GM21526 (cell line): ENCODE results near the gene CATSPER3.
A peak's percentile ranks its signal among the peaks of the same experiment; 100 is the strongest.

ENCODE experiments used
- ATAC-seq: cut with Tn5 transposase; IDR thresholded peaks from one replicate; pipeline ENCODE4 v1.9.1; 2021; ENCODE audit warnings: moderate library complexity; ENCODE audit not compliant: unreplicated experiment, low FRiP score

The CATSPER3 gene

DNA sequence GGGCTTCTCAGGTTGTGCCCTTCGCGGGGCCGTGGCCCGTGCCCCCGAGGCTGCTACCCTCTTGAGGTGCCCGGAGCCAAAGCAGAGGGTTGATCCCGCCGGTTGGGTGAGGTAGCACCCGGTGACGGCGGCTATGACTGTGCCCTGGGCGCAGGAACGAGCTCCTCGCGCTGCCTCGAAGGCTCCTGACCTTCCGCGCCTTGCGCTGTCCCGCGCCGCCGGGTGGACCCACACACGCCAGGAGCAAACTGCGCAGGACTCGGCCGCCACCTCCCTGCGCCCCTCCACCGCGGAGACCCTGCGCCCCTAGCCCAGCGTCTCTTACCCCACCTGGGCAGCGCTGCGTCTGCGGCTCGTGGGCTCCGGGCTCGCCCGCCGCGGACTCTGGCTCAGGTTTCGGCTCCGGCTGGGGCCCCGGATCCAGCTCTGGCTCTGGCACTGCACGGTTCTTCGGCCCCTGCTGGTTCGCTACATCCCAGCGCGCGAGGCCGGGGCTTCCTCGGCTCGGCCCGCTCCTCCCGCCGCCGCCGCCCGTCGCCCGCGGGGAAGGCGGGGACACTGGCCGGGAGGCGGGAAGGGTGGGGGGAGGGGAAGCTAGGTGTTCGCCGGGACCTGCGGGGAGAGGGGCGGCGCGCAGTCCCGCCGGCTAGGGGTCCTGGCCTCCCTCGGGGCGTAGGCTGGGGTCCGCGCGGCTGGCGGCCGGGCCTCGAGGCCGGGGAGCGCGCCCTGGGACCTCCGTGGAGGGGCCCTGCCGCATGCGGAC, 71.7 kb downstream of the CATSPER3 start:
- no peak for ATAC-seq

DNA sequence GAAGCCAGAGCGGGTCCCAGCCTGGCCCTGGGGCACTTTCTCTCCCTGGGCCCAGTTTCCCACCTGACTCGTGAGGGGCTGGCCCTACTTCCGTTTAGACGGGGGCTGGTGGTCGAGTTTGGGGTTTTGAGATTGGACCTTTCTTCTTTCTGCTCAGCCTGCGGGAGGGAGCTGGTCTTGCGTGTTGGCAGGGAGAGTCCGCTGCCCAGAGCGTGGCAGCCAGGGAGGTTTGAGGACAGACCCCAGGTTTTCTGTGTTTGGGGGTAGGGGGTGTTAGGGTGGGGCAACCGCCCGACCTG, 72.3 kb downstream of the CATSPER3 start:
- no peak for ATAC-seq

DNA sequence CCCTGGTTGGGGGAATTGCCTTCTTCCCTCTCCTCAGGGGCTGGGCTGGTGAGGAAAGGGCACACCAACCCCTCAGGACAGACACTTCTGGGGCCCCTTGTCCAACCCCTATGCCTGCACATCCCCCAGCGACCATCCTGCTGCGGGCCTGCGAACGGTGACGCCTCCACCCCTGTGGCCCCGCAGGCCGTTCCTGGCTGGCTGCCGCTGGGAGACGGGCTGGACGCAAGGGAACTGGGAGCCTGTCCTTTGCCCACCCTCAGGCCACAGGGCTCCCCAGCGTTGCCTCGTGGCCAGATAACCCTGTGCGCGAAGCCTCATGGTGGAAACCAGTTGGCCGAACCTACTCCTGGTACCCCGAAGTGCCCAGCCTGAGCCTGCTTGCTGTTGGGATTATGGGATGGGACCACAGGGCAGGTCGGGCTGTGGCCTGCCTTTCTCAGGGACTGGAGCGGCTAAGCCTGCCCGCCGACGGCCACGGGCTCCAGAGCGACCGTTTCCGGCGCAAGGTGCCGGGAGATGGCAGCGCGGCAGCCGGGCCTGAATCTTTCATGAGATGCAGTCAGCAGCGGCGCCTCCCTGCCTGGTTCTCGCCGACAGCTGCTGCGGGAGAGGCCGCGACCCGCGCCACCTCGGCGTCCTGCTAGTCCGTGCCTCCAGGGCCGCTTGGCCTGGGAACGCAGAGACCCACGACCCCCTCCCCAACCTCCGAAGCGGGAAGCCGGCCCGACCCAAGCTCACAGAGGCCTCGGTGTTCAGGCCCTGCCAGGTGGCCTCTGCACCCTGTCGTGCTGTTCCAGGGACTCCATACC, 72.8 kb downstream of the CATSPER3 start:
- ATAC-seq = no peak

DNA sequence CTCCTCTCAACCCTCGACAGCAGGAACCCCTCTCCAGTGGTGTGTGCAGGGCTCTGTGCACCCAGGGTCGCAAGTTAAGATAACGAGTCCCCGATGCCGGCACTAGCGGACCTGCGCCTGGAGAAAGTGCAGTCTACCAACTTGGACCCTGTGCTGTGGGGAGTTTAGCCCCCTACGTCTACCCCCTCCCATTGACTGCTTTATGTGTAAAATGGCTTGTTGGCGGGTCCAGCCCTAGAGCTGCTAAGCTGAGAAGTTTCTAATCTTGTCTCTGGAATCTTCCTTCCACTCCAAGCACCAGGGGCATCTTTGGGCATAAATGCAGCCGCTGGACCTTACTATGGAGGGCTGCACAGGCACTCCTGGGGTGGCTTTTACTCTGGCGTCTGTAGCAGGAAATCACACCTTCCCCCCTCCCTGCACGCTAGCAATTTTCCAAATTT, 73.5 kb downstream of the CATSPER3 start:
- ATAC-seq = no peak

DNA sequence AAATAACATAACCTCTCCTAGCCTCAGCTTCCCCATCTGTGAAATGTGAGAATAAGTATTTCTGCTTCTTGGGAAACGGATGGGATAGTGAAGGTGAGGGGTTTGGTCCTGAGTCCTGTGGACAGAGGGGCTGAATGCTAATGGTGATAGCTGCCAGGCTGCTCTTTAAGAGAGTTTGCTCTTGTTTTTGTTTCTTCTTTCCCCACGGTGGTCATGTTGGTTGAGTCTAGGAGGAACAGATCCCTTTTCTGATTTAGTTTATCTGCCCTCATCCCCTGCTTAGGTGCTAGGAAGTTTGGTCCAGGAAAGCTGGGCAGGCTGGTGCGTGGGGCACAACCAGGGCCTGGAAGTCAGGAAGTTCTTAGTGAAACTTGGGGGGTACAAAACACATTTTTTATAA, 74.0 kb downstream of the CATSPER3 start:
- no peak for ATAC-seq

DNA sequence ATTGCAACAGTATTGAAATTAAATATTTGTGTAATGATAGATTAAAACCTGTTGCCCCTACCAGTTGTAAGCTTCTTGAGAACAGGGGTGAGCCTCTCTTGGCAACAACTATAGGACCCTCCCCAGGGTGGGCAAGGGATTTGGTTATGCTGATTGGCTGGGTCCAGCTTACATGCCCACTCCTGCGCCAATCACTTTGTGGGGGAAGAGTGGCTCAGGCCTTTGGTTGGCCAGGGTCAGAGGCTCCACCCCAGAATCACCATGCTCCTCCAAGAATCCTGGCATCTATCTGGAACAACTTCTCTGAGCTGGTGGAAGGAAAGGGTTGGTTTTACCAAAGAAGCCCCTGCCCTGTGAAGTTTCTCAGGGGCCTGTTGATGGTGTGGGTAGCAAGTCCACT, 74.9 kb downstream of the CATSPER3 start:
- ATAC-seq = no peak

DNA sequence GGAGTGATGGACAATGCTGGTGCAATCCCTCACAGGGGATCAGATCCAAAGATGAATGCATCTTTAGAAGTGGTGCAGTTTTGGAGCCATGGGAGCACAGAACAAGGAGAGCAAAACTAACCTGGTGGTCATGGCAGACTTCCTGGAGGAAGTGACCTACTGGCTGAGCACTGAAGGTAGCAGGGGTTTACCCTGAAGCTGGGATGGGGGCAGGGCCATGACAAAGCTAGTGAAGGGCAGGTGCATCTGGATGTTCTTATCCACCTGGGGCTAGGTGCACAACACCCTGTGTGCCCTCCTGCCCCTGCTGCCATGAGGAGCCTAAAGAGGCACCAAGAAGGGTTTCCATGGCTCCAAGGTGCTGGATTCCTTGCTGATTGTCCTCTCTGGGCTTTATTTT, 77.8 kb downstream of the CATSPER3 start:
- ATAC-seq = no peak

DNA sequence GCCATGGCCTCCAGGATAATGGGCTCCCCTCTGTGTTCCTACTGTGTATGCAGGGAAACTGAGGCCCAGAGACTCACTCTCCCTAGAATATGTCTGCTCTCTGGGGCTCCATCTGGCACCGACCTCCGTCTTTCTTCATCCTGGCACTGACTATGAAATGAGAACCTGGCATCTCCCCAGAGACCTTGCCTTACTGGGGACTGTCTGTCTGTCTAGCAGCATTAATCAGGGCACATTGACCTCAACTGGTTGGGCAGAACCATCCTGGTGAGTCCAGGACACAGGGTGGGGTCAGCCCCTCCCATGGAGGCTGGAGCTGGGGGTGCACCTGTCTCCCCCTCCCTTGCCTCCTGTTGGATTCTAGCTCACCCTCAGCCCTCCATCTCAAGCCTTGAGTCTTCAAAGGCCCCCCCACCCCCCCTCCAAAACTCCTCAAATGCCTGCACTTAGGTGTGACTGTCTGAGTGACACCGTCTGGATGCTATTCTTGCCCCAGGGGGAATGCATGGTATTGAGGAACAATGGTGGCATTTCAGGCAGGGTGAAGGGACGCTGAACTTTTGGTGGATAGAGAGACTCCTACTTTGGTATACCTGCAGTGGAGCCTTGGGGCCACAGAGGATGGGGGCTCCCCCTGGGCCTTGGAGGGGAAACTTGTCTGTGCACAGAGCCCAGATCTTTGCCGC, 79.1 kb downstream of the CATSPER3 start:
- no peak for ATAC-seq

DNA sequence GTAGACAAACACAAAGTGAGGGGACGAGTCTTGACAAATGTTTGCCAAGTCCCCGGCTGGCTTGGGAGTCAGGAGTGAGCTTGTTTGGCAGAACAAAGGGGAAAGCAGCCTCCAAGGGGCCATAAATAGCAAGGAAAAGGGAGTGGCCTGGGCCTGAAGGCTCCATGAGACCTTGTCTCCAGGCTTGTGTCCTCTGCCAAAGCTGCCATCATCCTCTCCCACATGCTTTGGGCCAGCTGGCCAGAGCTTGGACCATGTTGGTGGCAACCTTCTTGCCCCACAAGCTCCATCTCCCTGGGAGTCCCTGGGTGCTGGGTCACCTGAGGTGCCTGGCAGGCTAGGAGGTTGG, 79.6 kb downstream of the CATSPER3 start:
- ATAC-seq = no peak

DNA sequence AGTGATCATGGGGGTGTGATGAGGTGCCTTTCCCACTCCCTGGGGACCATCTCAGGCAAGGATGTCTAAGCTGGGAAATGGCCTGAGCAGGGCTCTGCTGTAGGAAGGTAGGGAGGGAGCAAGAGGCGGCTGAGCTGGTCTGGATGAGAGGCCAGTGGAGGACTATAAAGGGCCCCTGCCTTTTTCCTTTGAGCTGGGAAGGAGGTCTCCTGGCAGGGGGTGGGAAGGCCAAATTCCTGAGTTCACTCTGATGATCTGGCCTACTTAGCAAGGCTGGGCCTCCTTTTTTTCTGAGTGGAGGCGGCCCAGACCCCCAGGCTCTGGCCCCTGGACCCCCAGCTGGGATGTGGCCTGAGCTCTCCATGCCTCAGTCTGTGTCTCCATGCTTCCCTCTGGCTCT, 80.6 kb downstream of the CATSPER3 start:
- ATAC-seq = no peak

DNA sequence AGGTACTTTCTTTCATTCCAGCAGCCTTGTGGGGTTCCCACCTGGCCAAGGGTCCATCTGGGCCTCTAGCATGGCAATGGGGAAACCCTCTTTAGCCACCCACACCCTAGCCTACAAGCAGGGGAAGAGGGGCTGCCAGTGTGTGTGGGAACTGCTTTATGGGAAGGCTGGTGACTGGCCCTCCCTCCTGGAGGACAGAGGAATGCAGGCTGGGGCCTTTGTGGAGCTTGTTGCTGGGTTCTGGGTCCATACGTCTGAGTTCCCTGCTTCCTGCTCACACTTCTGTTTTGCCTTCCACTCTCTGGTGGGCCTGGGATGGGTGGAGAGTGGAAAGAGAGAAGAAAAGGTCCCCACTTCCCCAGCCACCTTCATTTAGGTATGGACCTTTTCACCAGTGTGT, 81.2 kb downstream of the CATSPER3 start:
- ATAC-seq = no peak

DNA sequence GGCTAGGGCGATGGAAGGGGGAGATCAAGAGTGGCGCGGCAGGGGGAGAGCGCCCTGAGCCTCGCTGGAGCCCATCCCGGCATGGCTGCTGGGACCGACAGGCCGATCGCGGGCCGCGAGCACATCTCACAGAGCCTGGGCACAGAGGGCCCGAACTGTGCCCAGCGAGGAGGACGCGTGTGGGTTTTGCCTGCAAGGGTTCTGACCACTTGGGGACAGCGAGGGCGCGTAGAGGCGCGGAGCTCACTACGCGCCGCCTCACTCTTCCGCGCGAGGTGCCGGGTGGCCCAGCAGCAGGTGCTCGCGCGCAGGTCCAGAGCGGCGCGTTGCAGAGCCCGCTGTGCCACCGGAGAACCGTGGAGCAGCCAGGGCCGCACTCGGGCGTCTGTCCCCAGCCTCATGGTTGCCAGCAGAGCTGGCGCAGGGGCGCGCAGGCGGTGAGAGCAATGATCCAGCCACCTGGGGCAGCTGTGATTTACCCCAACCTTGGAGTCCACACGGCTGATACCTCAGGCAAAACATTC, 82.6 kb downstream of the CATSPER3 start:
- no peak for ATAC-seq

DNA sequence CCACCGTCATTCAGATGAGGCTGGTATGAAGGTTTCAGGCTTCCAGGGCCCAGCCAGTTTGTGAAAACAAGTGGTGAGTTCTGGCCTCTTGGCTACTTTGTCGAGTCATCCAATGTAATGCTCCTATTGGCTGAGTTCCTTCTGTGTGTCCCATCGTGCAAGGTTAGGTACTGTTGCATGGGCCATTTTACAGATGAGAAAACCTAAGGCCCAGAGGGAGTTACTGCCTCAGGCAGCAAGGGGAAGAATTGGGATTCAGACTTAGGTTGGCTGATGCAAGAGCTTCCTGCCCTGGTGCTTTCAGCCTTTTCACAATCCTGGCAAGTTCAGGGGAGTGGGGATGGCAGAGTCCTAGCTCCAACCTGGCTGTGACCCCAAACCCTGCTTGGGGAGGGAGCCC, 83.7 kb downstream of the CATSPER3 start:
- ATAC-seq = no peak

DNA sequence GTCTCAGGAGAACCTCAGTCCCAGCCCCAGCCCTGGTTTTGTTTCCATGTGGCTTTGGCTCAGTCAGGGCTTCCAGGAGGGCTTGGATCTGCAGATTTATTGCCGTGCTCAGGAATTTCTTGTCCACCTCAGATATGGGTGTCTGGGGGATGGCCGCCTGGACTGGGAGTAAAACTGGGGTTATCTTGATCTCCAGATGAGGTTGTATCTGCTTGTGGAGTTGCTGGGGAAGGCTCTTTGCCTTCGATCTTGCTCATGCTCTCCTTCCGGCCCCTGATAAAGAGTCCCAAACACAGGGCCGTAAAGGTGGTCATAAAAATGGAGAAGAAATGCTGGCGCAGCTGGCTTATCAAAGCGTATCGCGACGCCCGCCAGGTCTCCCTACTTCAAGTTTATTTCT, 84.2 kb downstream of the CATSPER3 start:
- ATAC-seq = no peak

DNA sequence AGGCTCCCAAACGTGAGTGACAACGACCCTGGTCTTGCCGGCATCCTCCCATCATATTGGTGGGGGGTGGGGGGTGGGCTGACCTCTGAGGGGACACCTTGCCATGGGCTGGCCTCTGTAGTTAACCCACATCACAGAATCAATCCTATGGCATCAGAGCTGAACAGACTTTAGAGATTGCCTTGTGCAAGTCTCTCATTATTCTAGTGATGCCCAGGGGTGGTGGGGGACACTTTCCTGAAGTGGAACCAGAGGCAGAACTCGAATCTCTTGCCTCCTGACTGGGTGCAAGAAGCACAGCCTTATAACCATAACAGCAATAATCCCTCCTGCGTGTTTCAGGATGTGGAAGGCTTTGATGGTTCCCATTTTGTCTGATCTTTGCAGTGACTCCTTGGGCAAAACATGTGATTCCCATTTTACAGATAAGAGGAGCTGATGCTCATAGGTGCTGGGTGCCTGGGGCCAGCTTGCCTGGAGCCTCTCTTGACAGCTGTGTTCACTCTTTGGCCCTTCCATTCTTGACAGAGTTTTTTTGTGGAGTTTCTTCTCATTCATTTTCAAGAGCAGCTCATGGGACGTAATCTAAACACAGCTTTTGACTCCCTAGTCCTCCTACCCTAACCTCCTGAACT, 84.9 kb downstream of the CATSPER3 start:
- ATAC-seq = peak; percentile 9

DNA sequence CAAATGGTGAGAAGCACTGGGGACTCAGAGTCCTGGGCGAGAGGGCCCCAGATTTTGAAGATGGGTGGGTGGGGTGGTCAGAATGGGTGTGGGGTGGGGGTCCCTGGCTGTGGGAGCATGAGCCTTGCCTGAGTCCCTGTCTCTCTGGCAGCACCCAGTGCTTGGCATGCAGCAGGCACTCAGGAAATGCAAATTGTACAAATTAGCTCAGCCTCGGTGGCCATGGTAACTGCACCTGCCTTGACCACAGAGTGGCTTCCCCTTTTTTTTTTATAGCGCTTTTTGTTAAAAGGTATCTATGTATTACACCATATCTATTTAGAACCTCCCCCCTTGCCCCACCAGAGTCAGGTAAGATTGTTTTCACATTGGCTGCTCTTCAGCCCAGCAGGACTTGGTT, 85.6 kb downstream of the CATSPER3 start:
- peak; percentile 81 for ATAC-seq

DNA sequence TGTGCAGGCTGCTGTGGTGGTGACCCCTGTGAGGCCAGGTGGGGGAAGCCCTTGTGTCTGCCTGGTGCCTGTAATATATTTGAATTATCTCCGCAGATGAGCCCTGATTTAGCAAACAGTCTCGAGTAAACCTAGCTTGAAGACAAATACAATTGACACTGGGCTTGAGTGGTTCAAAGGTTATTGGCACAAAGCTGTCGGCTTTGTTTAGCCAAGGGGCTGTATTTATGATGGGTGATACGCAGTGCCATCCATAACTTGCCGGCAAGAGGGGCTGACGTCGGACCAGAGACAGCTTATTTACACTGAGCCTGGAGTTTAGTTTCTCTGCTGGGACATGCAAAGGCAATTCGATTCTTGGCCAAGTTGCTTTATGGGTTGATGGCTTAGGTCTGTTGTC, 86.3 kb downstream of the CATSPER3 start:
- ATAC-seq = no peak

DNA sequence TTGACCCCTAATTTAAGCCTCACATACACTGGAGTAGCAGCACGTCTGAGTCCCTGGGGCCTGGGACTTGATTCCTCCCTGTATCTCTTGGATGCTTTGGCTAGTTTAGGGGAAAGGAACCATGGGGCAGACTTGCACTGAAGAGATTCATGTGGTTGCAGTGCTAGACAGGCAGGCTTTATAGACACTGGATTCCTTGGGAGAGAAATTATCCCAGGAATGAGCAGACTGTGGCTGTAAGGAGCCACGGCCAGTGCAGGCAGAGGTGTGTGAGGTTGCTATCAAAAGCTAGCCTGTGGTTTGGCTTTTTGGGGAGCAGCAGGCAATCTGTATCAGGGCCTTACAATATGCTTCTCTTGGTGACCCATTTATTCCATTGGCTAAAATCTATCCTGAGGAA, 86.8 kb downstream of the CATSPER3 start:
- ATAC-seq = no peak

DNA sequence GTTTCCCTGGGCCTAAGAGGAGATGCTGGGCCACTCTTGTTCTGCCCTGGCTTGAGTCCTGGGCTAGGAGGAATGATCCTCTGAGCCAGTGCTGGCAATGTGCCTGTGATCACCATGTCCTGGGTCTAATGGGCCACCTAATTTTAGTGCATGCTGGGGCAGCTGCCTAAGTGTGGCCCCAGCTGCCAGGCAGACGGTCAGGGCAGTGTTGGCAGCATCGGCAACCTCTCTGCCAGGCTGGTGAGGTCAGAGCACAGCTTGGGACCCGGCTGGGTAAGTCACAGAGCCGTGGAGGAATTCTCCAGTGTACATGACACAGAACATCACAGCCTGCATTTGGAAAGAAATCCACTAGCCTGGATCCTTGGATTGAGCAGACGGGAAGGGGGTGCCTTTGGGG, 87.7 kb downstream of the CATSPER3 start:
- no peak for ATAC-seq

DNA sequence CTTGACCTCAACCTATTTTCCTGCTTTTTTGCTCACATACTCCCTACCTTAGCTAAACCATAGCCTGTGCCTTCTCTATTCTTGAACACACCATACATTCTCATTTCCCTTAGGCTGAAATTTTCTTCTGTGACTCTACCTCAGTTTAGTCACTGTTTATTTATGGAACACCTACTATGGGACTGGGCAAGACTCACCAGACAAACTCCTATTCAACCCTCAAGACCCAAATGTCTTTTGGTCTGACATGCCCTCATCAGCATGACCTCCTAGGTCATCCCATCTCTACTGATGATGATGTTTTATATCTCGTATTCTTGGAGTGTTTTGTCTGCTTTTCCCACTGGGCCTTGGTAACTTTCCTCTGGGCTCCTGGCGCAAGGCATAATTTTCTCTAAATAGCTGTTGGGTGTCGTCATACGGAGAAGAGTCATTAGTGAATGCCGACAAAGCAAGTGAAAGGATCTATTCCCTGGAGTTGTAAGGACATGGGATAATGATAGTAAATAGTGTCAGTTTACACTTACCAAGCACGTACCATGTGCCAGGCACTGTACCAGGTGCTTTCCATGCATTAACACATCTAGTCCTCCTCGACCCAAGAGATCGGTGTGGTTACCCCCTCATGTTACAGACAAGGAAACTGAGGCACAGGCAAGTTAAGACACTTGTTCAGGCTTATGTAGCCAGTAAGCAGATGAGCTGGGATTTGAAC, 88.8 kb downstream of the CATSPER3 start:
- ATAC-seq = no peak
